Activated naive CD4-positive, alpha-beta T cell treated with anti-CD3 and anti-CD28 coated beads, Interleukin-2, amount 50 U/mL, for 24 hours (primary cell): ENCODE data around the gene RIIAD1.
A peak's percentile ranks its signal among the peaks of the same experiment; 100 is the strongest.
"Not testable (repeated sequence)": the region's sequence is repeated elsewhere in the genome, so short reads cannot be mapped to it uniquely, and the experiment has no call there.

ENCODE experiments used
- H3K27ac Mint-ChIP-seq: one replicate; pipeline ENCODE4 v1.8.0; 2021; ENCODE audit warnings: mild to moderate bottlenecking, mixed read lengths
- H3K27me3 Mint-ChIP-seq: one replicate; pipeline ENCODE4 v1.8.0; 2021; ENCODE audit warnings: mixed read lengths
- H3K36me3 Mint-ChIP-seq: one replicate; pipeline ENCODE4 v1.8.0; 2021; ENCODE audit warnings: mixed read lengths
- H3K4me1 Mint-ChIP-seq: one replicate; pipeline ENCODE4 v1.8.0; 2021; ENCODE audit warnings: mixed read lengths
- H3K4me3 Mint-ChIP-seq: one replicate; pipeline ENCODE4 v1.8.0; 2021; ENCODE audit warnings: mild to moderate bottlenecking, mixed read lengths
- H3K9me3 Mint-ChIP-seq: one replicate; pipeline ENCODE4 v1.8.0; 2021; ENCODE audit warnings: mixed read lengths

The RIIAD1 gene

GRCh38 chr1:151720974-151721787, at the start of gene RIIAD1:
Gene RIIAD1, plus strand, starts transcription at chr1:151721522. Its CDS starts 15 bp downstream, at chr1:151721537.
- Mint-ChIP-seq H3K4me3 (peak within 1 kb of the TSS; percentile 79), H3K36me3 (no peaks in the 10 kb centered on the region), H3K27me3 (peaks cover 38% of the 10 kb centered on the region), H3K27ac (no peak within 1 kb of the TSS), H3K9me3 (no peaks in the 10 kb centered on the region), H3K4me1 (peaks cover 31% of the 10 kb centered on the region)

- no peaks in the 10 kb centered on the region for H3K9me3 Mint-ChIP-seq
- H3K27me3 Mint-ChIP-seq = no peaks in the 10 kb centered on the region
- H3K36me3 Mint-ChIP-seq = peaks cover 37% of the 10 kb centered on the region
- no peak overlapping the region for H3K4me3 Mint-ChIP-seq
- no peak overlapping the region for H3K27ac Mint-ChIP-seq
- H3K4me1 Mint-ChIP-seq = peaks cover 4% of the 10 kb centered on the region
Observed at GRCh38 chr1:151673407-151673806, 47.9 kb upstream of the RIIAD1 start.

GRCh38 chr1:151680391-151680790, 40.9 kb upstream of the RIIAD1 start:
- Mint-ChIP-seq H3K4me1 (no peaks in the 10 kb centered on the region), H3K9me3 (no peaks in the 10 kb centered on the region), H3K27me3 (no peaks in the 10 kb centered on the region), H3K4me3 (no peak overlapping the region), H3K27ac (peak overlapping the region; percentile 84), H3K36me3 (peaks cover 11% of the 10 kb centered on the region)

GRCh38 chr1:151680826-151681225, 40.5 kb upstream of the RIIAD1 start:
- H3K27ac Mint-ChIP-seq = peak overlapping the region; percentile 84
- H3K27me3 Mint-ChIP-seq = no peaks in the 10 kb centered on the region
- H3K36me3 Mint-ChIP-seq = peaks cover 11% of the 10 kb centered on the region
- no peak overlapping the region for H3K4me3 Mint-ChIP-seq
- H3K4me1 Mint-ChIP-seq = no peaks in the 10 kb centered on the region
- H3K9me3 Mint-ChIP-seq = no peaks in the 10 kb centered on the region

- Mint-ChIP-seq H3K4me1 (no peaks in the 10 kb centered on the region), H3K27ac (no peak overlapping the region)
Observed at GRCh38 chr1:151681923-151682322, 39.4 kb upstream of the RIIAD1 start.

GRCh38 chr1:151682901-151683300, 38.4 kb upstream of the RIIAD1 start:
- not testable (repeated sequence) for H3K9me3 Mint-ChIP-seq, H3K4me1 Mint-ChIP-seq, H3K27ac Mint-ChIP-seq, H3K27me3 Mint-ChIP-seq, H3K4me3 Mint-ChIP-seq
- peaks cover 12% of the 10 kb centered on the region for H3K36me3 Mint-ChIP-seq

More at GRCh38 chr1:151681923-151682322, 39.4 kb upstream of the RIIAD1 start:
- Mint-ChIP-seq H3K36me3 (peaks cover 11% of the 10 kb centered on the region), H3K4me3 (no peak overlapping the region), H3K9me3 (no peaks in the 10 kb centered on the region), H3K27me3 (no peaks in the 10 kb centered on the region)

- H3K27me3 Mint-ChIP-seq = no peaks in the 10 kb centered on the region
- H3K36me3 Mint-ChIP-seq = peaks cover 11% of the 10 kb centered on the region
- H3K27ac Mint-ChIP-seq = no peak overlapping the region
- no peak overlapping the region for H3K4me3 Mint-ChIP-seq
- H3K9me3 Mint-ChIP-seq = no peaks in the 10 kb centered on the region
- H3K4me1 Mint-ChIP-seq = no peaks in the 10 kb centered on the region
Observed at GRCh38 chr1:151684128-151684527, 37.2 kb upstream of the RIIAD1 start.

GRCh38 chr1:151686561-151686960, 34.8 kb upstream of the RIIAD1 start:
- H3K27me3 Mint-ChIP-seq = no peaks in the 10 kb centered on the region
- H3K36me3 Mint-ChIP-seq = peaks cover 6% of the 10 kb centered on the region
- no peaks in the 10 kb centered on the region for H3K9me3 Mint-ChIP-seq
- H3K4me3 Mint-ChIP-seq = no peak overlapping the region
- no peak overlapping the region for H3K27ac Mint-ChIP-seq
- H3K4me1 Mint-ChIP-seq = peaks cover 1% of the 10 kb centered on the region

- Mint-ChIP-seq H3K36me3 (peaks cover 10% of the 10 kb centered on the region), H3K9me3 (no peaks in the 10 kb centered on the region), H3K27me3 (no peaks in the 10 kb centered on the region), H3K27ac (no peak overlapping the region), H3K4me3 (no peak overlapping the region), H3K4me1 (peaks cover 5% of the 10 kb centered on the region)
Observed at GRCh38 chr1:151689494-151689893, 31.8 kb upstream of the RIIAD1 start.

- Mint-ChIP-seq H3K4me3 (no peak overlapping the region), H3K27me3 (no peaks in the 10 kb centered on the region), H3K9me3 (no peaks in the 10 kb centered on the region), H3K27ac (no peak overlapping the region), H3K4me1 (peaks cover 5% of the 10 kb centered on the region), H3K36me3 (peaks cover 13% of the 10 kb centered on the region)
Observed at GRCh38 chr1:151692226-151692625, 29.1 kb upstream of the RIIAD1 start.

GRCh38 chr1:151693057-151693651, 28.2 kb upstream of the RIIAD1 start:
- Mint-ChIP-seq H3K4me1 (peaks cover 5% of the 10 kb centered on the region), H3K4me3 (no peak overlapping the region), H3K9me3 (no peaks in the 10 kb centered on the region), H3K27me3 (no peaks in the 10 kb centered on the region), H3K36me3 (peaks cover 11% of the 10 kb centered on the region), H3K27ac (no peak overlapping the region)

- Mint-ChIP-seq H3K4me3 (no peak overlapping the region), H3K9me3 (no peaks in the 10 kb centered on the region), H3K27me3 (no peaks in the 10 kb centered on the region), H3K4me1 (peaks cover 9% of the 10 kb centered on the region), H3K27ac (no peak overlapping the region), H3K36me3 (peaks cover 14% of the 10 kb centered on the region)
Observed at GRCh38 chr1:151701515-151701914, 19.8 kb upstream of the RIIAD1 start.

- Mint-ChIP-seq H3K27ac (no peak overlapping the region), H3K27me3 (no peaks in the 10 kb centered on the region), H3K4me3 (no peak overlapping the region), H3K9me3 (no peaks in the 10 kb centered on the region), H3K36me3 (peaks cover 11% of the 10 kb centered on the region), H3K4me1 (peaks cover 9% of the 10 kb centered on the region)
Observed at GRCh38 chr1:151702936-151703335, 18.4 kb upstream of the RIIAD1 start.

- H3K27ac Mint-ChIP-seq = no peak overlapping the region
- H3K4me3 Mint-ChIP-seq = no peak overlapping the region
- peaks cover 11% of the 10 kb centered on the region for H3K36me3 Mint-ChIP-seq
- H3K9me3 Mint-ChIP-seq = no peaks in the 10 kb centered on the region
- peaks cover 9% of the 10 kb centered on the region for H3K4me1 Mint-ChIP-seq
- no peaks in the 10 kb centered on the region for H3K27me3 Mint-ChIP-seq
Observed at GRCh38 chr1:151703813-151704212, 17.5 kb upstream of the RIIAD1 start.

- Mint-ChIP-seq H3K27ac (no peak overlapping the region), H3K9me3 (no peaks in the 10 kb centered on the region), H3K4me3 (no peak overlapping the region), H3K4me1 (peaks cover 9% of the 10 kb centered on the region), H3K27me3 (no peaks in the 10 kb centered on the region), H3K36me3 (peaks cover 11% of the 10 kb centered on the region)
Observed at GRCh38 chr1:151704246-151704645, 17.1 kb upstream of the RIIAD1 start.

- peaks cover 6% of the 10 kb centered on the region for H3K36me3 Mint-ChIP-seq
- no peaks in the 10 kb centered on the region for H3K9me3 Mint-ChIP-seq
- no peak overlapping the region for H3K27ac Mint-ChIP-seq
- H3K4me3 Mint-ChIP-seq = no peak overlapping the region
- no peaks in the 10 kb centered on the region for H3K27me3 Mint-ChIP-seq
- H3K4me1 Mint-ChIP-seq = peaks cover 9% of the 10 kb centered on the region
Observed at GRCh38 chr1:151705146-151705545, 16.2 kb upstream of the RIIAD1 start.
